Measurements from ENCODE around the gene TBC1D9. TPM values are rescaled to one million over a fixed set of nuclear protein-coding genes. Genes with fewer than 3 reads are reported as not detected.

TBC1D9 gene
- total and polyA plus RNA-seq, 2 of the 13 experiments (the other 11 are each of a cell fraction or from before 2014, with no cell fraction given) = 11.9 to 12.2 TPM

DNA sequence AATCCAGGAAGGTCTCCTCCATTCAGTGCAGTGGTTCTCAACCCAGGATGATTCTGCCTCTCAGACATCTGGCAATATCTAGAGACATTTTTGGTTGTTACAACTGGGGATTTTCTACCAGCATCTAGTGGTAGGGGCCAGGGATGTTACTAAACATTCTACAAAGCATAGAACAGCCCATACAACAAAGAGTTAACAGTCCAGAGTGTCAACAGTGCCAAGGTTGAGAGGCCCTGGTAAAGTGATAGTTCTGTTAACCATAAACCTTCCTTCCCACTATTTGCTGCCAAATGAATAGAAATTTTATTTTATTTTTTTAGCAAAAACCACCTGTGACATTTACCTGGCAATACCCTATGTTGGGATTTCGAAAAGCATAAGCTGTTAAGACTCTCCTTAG, 94.6 kb downstream of the TBC1D9 start (continued):
- TF ChIP-seq, protein P1, sequence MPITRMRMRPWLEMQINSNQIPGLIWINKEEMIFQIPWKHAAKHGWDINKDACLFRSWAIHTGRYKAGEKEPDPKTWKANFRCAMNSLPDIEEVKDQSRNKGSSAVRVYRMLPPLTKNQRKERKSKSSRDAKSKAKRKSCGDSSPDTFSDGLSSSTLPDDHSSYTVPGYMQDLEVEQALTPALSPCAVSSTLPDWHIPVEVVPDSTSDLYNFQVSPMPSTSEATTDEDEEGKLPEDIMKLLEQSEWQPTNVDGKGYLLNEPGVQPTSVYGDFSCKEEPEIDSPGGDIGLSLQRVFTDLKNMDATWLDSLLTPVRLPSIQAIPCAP (CRISPR knock-in tag; IDR thresholded peaks at IDR 0.05; ENCODE audit: low read depth) = no peak
- no peak for TF ChIP-seq ZBTB20 (CRISPR knock-in tag; IDR thresholded peaks at IDR 0.05; ENCODE audit: borderline replicate concordance, low read depth)
- no peak for TF ChIP-seq RXRB (CRISPR knock-in tag; IDR thresholded peaks at IDR 0.05; ENCODE audit: borderline replicate concordance)
- no peak for TF ChIP-seq MXI1 (IDR thresholded peaks at IDR 0.05; ENCODE audit: borderline replicate concordance, low read depth, low read length)
- TF ChIP-seq, protein P2, sequence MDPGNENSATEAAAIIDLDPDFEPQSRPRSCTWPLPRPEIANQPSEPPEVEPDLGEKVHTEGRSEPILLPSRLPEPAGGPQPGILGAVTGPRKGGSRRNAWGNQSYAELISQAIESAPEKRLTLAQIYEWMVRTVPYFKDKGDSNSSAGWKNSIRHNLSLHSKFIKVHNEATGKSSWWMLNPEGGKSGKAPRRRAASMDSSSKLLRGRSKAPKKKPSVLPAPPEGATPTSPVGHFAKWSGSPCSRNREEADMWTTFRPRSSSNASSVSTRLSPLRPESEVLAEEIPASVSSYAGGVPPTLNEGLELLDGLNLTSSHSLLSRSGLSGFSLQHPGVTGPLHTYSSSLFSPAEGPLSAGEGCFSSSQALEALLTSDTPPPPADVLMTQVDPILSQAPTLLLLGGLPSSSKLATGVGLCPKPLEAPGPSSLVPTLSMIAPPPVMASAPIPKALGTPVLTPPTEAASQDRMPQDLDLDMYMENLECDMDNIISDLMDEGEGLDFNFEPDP (CRISPR knock-in tag; conservative IDR thresholded peaks at IDR 0.05) = no peak

DNA sequence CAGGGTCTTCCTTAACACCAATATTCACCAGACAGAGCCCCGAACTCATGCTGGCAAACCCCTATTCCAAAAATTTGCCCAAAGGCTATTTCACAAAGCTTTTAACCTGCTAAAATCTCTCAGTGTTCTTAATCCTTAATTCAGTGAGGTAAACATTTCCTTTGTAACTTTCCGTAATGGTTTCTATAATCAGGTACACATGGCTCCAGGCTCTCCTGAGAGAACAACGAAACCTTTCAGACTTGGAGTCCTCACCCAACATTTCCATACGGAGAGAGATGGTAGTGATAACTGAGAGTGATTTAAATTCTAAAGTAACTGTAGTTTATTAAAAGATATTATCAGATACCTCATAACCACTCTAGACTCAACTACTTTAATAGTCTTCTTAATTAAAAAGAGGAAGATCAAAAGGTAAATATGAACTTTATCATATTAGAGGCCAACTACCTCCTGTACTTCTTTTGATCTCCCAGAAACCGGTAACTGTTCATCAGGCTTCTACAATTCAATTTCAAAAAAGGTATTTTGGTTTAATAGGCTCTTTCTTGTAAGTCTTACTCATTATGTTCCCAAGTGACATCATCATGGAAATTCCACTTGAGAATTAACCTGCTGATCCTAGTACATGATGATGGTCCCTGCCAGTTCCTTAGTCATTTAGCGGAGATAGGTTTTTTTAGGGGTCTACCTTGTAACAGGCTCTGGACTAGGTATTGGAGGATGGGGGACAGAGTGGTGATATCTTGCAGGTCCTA, 96.1 kb downstream of the TBC1D9 start:
- H2AFZ ChIP-seq (ENCODE audit: low read length) = no peak overlapping the region
- no peaks in the 10 kb centered on the region for H4K20me1 ChIP-seq (ENCODE audit: insufficient read depth, low read length)
- H3K79me2 ChIP-seq (ENCODE audit: insufficient read depth, low read length) = no peaks in the 10 kb centered on the region
- H3K9ac ChIP-seq (ENCODE audit: insufficient read depth, low read depth, low read length) = no peak overlapping the region
- peaks cover 22% of the 10 kb centered on the region for H3K4me1 ChIP-seq (ENCODE audit: insufficient read depth, low read length)
- WGBS (ENCODE audit: low lambda C conversion rate) = 96% methylated on average over 6 of the region's 6 CpGs
- no peaks in the 10 kb centered on the region for H3K27me3 ChIP-seq (ENCODE audit: control insufficient read depth in 1 of 2, insufficient read depth in 2 of 2, low read length in 2 of 2)
- no TSS peak for BruUV-seq (replicated peaks)
- H3K4me3 ChIP-seq (replicated peaks in 1 of 3; ENCODE audit: insufficient read depth in 1 of 3, low read depth in 2 of 3, low read length in 3 of 3) = no peak overlapping the region
- no peak for TF ChIP-seq DR1 (CRISPR knock-in tag; IDR thresholded peaks at IDR 0.05)
- no peak for TF ChIP-seq ZNF839 (CRISPR knock-in tag; IDR thresholded peaks at IDR 0.05; ENCODE audit: borderline replicate concordance)
- TF ChIP-seq ZNF235 (CRISPR knock-in tag; IDR thresholded peaks at IDR 0.05; ENCODE audit: borderline replicate concordance) = no peak
- TF ChIP-seq ZNF776 (CRISPR knock-in tag; IDR thresholded peaks at IDR 0.05) = no peak
- TF ChIP-seq, protein P3, sequence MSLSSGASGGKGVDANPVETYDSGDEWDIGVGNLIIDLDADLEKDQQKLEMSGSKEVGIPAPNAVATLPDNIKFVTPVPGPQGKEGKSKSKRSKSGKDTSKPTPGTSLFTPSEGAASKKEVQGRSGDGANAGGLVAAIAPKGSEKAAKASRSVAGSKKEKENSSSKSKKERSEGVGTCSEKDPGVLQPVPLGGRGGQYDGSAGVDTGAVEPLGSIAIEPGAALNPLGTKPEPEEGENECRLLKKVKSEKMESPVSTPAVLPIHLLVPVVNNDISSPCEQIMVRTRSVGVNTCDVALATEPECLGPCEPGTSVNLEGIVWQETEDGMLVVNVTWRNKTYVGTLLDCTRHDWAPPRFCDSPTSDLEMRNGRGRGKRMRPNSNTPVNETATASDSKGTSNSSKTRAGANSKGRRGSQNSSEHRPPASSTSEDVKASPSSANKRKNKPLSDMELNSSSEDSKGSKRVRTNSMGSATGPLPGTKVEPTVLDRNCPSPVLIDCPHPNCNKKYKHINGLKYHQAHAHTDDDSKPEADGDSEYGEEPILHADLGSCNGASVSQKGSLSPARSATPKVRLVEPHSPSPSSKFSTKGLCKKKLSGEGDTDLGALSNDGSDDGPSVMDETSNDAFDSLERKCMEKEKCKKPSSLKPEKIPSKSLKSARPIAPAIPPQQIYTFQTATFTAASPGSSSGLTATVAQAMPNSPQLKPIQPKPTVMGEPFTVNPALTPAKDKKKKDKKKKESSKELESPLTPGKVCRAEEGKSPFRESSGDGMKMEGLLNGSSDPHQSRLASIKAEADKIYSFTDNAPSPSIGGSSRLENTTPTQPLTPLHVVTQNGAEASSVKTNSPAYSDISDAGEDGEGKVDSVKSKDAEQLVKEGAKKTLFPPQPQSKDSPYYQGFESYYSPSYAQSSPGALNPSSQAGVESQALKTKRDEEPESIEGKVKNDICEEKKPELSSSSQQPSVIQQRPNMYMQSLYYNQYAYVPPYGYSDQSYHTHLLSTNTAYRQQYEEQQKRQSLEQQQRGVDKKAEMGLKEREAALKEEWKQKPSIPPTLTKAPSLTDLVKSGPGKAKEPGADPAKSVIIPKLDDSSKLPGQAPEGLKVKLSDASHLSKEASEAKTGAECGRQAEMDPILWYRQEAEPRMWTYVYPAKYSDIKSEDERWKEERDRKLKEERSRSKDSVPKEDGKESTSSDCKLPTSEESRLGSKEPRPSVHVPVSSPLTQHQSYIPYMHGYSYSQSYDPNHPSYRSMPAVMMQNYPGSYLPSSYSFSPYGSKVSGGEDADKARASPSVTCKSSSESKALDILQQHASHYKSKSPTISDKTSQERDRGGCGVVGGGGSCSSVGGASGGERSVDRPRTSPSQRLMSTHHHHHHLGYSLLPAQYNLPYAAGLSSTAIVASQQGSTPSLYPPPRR (CRISPR knock-in tag; IDR thresholded peaks at IDR 0.05; ENCODE audit: borderline replicate concordance) = no peak
- FAIRE-seq = no peak
- POLR2A ChIA-PET = no interaction called here
- H3K9me3 ChIP-seq (ENCODE audit: low read length) = no peaks in the 10 kb centered on the region
- H3K4me2 ChIP-seq (ENCODE audit: low read depth, low read length) = no peak overlapping the region
- ATAC-seq = no peak
- CTCF ChIA-PET (ENCODE audit: low intra/inter-chr PET ratio, low total read pairs) = no interaction called here
- peaks cover 17 to 60% of the 10 kb centered on the region in 2 experiments for H3K36me3 ChIP-seq (replicated peaks in 1 of 2; ENCODE audit: control insufficient read depth in 1 of 2, insufficient read depth in 2 of 2, low read length in 2 of 2)
- intact Hi-C loops (cut with micrococcal nuclease; ENCODE audit: unreplicated experiment) (no loop called here), in situ Hi-C loops (cut with HindIII; ENCODE audit: extremely low pct_ligation_motif_present, low pct_unique_long_range_greater_than_20kb) (no loop called here)
- DNase-seq (ENCODE audit: low spot score) = no peak
- H3K27ac ChIP-seq (ENCODE audit: extremely low read length, insufficient read depth, low read length) = no peak overlapping the region

Measured in HepG2 (cell line).